Tibial nerve (tissue), 4 donors: ENCODE data around the gene GLIS2.

ENCODE experiments used
- CTCF ChIP-seq, 5 experiments: fragments of 200-600 bp in 3 of 5; fragments of 450-650 bp in 2 of 5; sonication (generic) in 3 of 5; IDR thresholded peaks; one replicate each; pipeline ENCODE4 v1.5.1; 2016 to 2019; ENCODE audit warnings: antibody characterized with exemption in 5 of 5, mild to moderate bottlenecking in 3 of 5, moderate library complexity in 2 of 5
- EP300 ChIP-seq, 2 donors: sonication (generic); formaldehyde crosslinking; IDR thresholded peaks; one replicate each; pipeline ENCODE4 v1.6.1; 2017; ENCODE audit warnings: antibody characterized with exemption in 2 of 2, mild to moderate bottlenecking in 1 of 2
- POLR2A ChIP-seq, 2 donors: fragments of 450-650 bp; IDR thresholded peaks; one replicate each; pipeline ENCODE4 v1.6.1; 2017; ENCODE audit warnings: antibody characterized with exemption in 2 of 2, mild to moderate bottlenecking in 2 of 2, moderate library complexity in 2 of 2

- TF ChIP-seq EP300 (IDR thresholded peaks at IDR 0.05), result no peak
- TF ChIP-seq CTCF (IDR thresholded peaks at IDR 0.05), result no peak
- no peak for TF ChIP-seq POLR2A (IDR thresholded peaks at IDR 0.05)
Observed at GRCh38 chr16:4295581-4295980, 20.3 kb upstream of the GLIS2 start.
